CD14-positive monocyte (primary cell): Measurements from ENCODE around the gene WFDC6. TPM values are rescaled to one million over a fixed set of nuclear protein-coding genes. Genes with fewer than 3 reads are reported as not detected.

Experiments
- DNase-seq, 3 donors: peaks; one replicate each; pipeline ENCODE4 v3.0.0-alpha.2; 2011 to 2022
- H2AFZ ChIP-seq: 2 replicates; pipeline ENCODE4 v1.6.0; 2012; ENCODE audit warnings: mild to moderate bottlenecking, low read depth, low read length, inconsistent platforms; ENCODE audit not compliant: insufficient read depth, poor library complexity, severe bottlenecking
- H3K27ac ChIP-seq, 2 donors: 1 replicate in 1 of 2; 2 replicates in 1 of 2; pipeline ENCODE4 v1.5.1; 2012 to 2013; ENCODE audit warnings: low read length in 2 of 2, control low read depth in 1 of 2, inconsistent platforms in 1 of 2, low read depth in 1 of 2, mild to moderate bottlenecking in 1 of 2
- H3K27me3 ChIP-seq, 2 donors: one replicate each; pipeline versions ENCODE4 v1.6.0 to v1.6.1; 2011 to 2013; ENCODE audit warnings: low read length in 2 of 2; ENCODE audit not compliant: control insufficient read depth in 2 of 2, insufficient read depth in 2 of 2
- H3K36me3 ChIP-seq, 2 donors: replicated peaks in 1 of 2; 1 replicate in 1 of 2; 2 replicates in 1 of 2; pipeline versions ENCODE4 v1.5.1 to v1.6.1; 2012 to 2013; ENCODE audit warnings: low read length in 2 of 2, control low read depth in 1 of 2, inconsistent platforms in 1 of 2, mild to moderate bottlenecking in 1 of 2; ENCODE audit not compliant: insufficient read depth in 2 of 2, control insufficient read depth in 1 of 2
- H3K4me1 ChIP-seq, 2 donors: 1 replicate in 1 of 2; 2 replicates in 1 of 2; pipeline versions ENCODE4 v1.5.1 to v1.6.1; 2012 to 2013; ENCODE audit warnings: low read length in 2 of 2, control low read depth in 1 of 2, inconsistent platforms in 1 of 2, mild to moderate bottlenecking in 1 of 2, moderate library complexity in 1 of 2; ENCODE audit not compliant: insufficient read depth in 2 of 2, control insufficient read depth in 1 of 2
- H3K4me2 ChIP-seq: replicated peaks from 2 replicates; pipeline ENCODE3; 2012; ENCODE audit warnings: low read length, moderate library complexity, mild to moderate bottlenecking; ENCODE audit not compliant: poor library complexity, severe bottlenecking; ENCODE audit errors: extremely low read depth
- H3K4me3 ChIP-seq, 3 experiments: fragments of 200-600 bp in 1 of 3; sonication (generic) in 1 of 3; replicated peaks in 1 of 3; 1 replicate in 2 of 3; 2 replicates in 1 of 3; pipeline ENCODE4 v1.5.1; 2011 to 2013; ENCODE audit warnings: low read length in 3 of 3, mild to moderate bottlenecking in 3 of 3, control low read depth in 2 of 3, low read depth in 2 of 3, inconsistent platforms in 1 of 3, moderate library complexity in 1 of 3
- H3K79me2 ChIP-seq: 2 replicates; pipeline ENCODE4 v1.6.0; 2012; ENCODE audit warnings: mild to moderate bottlenecking, control low read depth, inconsistent platforms, low read length, moderate library complexity; ENCODE audit not compliant: insufficient read depth
- H3K9ac ChIP-seq: 2 replicates; pipeline ENCODE4 v1.6.0; 2017; ENCODE audit warnings: low read length, mild to moderate bottlenecking; ENCODE audit not compliant: insufficient read depth, poor library complexity, severe bottlenecking
- H3K9me3 ChIP-seq, 2 donors: replicated peaks in 1 of 2; 1 replicate in 1 of 2; 2 replicates in 1 of 2; pipeline versions ENCODE4 v1.5.1 to v1.6.1; 2012 to 2013; ENCODE audit warnings: low read length in 2 of 2, control low read depth in 1 of 2; ENCODE audit not compliant: control insufficient read depth in 1 of 2, insufficient read depth in 1 of 2
- H4K20me1 ChIP-seq: 2 replicates; pipeline ENCODE4 v1.6.0; 2012; ENCODE audit warnings: mild to moderate bottlenecking, low read length, control low read depth, moderate library complexity; ENCODE audit not compliant: insufficient read depth
- H3K27ac Mint-ChIP-seq, 7 donors: one replicate each; pipeline ENCODE4 v1.8.0; 2020; ENCODE audit warnings: mild to moderate bottlenecking in 7 of 7, mixed read lengths in 7 of 7, moderate library complexity in 6 of 7, inconsistent platforms in 2 of 7
- H3K27me3 Mint-ChIP-seq, 3 donors: one replicate each; pipeline ENCODE4 v1.8.0; 2021 to 2022; ENCODE audit warnings: low read depth in 3 of 3, mild to moderate bottlenecking in 3 of 3, mixed read lengths in 3 of 3, moderate library complexity in 3 of 3, inconsistent platforms in 1 of 3
- H3K36me3 Mint-ChIP-seq, 2 donors: one replicate each; pipeline ENCODE4 v1.8.0; 2020; ENCODE audit warnings: mixed read lengths in 2 of 2, inconsistent platforms in 1 of 2, mild to moderate bottlenecking in 1 of 2
- H3K4me1 Mint-ChIP-seq: one replicate; pipeline ENCODE4 v1.8.0; 2020; ENCODE audit warnings: mild to moderate bottlenecking, mixed read lengths
- H3K4me3 Mint-ChIP-seq, 2 donors: one replicate each; pipeline ENCODE4 v1.8.0; 2020; ENCODE audit warnings: mild to moderate bottlenecking in 2 of 2, mixed read lengths in 2 of 2, moderate library complexity in 1 of 2
- H3K9me3 Mint-ChIP-seq, 7 donors: one replicate each; pipeline ENCODE4 v1.8.0; 2020 to 2022; ENCODE audit warnings: mixed read lengths in 7 of 7, mild to moderate bottlenecking in 6 of 7, moderate library complexity in 6 of 7, inconsistent platforms in 2 of 7
- CTCF ChIP-seq: fragments of 200-600 bp; IDR thresholded peaks from one replicate; pipeline ENCODE4 v1.8.0; 2022; ENCODE audit warnings: antibody characterized with exemption, mild to moderate bottlenecking
- WGBS: methylation state at CpG from one replicate; pipeline ENCODE4 v1.1.5; 2013; ENCODE audit warnings: missing lambda C conversion rate; ENCODE audit not compliant: insufficient coverage; 5-methylcytosine and 5-hydroxymethylcytosine counted together
- intact Hi-C, 2 donors: fragments of 100-400 bp; cut with micrococcal nuclease; formaldehyde crosslinking; loops; one replicate each; pipeline versions ENCODE4 v1.15.0 to v1.15.1; 2023
- polyA plus RNA-seq, 3 donors: library from polyadenylated mRNA; depleted of rRNA in 1 of 3; unstranded in 2 of 3; stranded (reverse) in 1 of 3; fragments of 300-500 nt in 2 of 3; fragments of >200 nt in 1 of 3; fragmentation: Illumina TruSeq in 2 of 3; gene quantifications; 1 replicate in 2 of 3; 2 replicates in 1 of 3; pipeline ENCODE4 v1.2.3, GENCODE V29; 2012 to 2021

The WFDC6 gene
- polyA plus RNA-seq, 3 donors: not detected

- Mint-ChIP-seq H3K9me3 (peaks cover 0 to 2% (median 0%) of the 10 kb centered on the region in 7 donors), H3K27ac (no peak overlapping the region), H3K36me3 (no peaks in the 10 kb centered on the region), H3K27me3 (peaks cover 4 to 10% (median 5%) of the 10 kb centered on the region in 3 donors), H3K4me3 (no peak overlapping the region), H3K4me1 (no peaks in the 10 kb centered on the region)
- no peak for DNase-seq
- Histone ChIP-seq H3K9ac (no peak overlapping the region), H3K4me3 (no peak overlapping the region), H3K79me2 (no peaks in the 10 kb centered on the region), H3K27me3 (peaks cover 0 to 2% of the 10 kb centered on the region in 2 donors), H3K9me3 (no peaks in the 10 kb centered on the region), H3K4me2 (no peak overlapping the region), H2AFZ (no peak overlapping the region), H3K4me1 (no peaks in the 10 kb centered on the region), H3K27ac (no peak overlapping the region), H4K20me1 (no peaks in the 10 kb centered on the region), H3K36me3 (no peaks in the 10 kb centered on the region)
- WGBS: 78% methylated on average over 5 of the region's 7 CpGs
- intact Hi-C loops: no loop called here
- no peak for TF ChIP-seq CTCF
These were observed 978 bp downstream of the WFDC6 start for GRCh38 chr20:45538209-45538799.

GRCh38 chr20:45527294-45527693, 12.0 kb downstream of the WFDC6 start:
- Histone ChIP-seq H3K27me3 (peaks cover 8 to 11% of the 10 kb centered on the region in 2 donors), H4K20me1 (no peaks in the 10 kb centered on the region), H3K4me1 (no peaks in the 10 kb centered on the region), H3K36me3 (no peaks in the 10 kb centered on the region), H2AFZ (no peak overlapping the region), H3K9ac (no peak overlapping the region), H3K4me3 (no peak overlapping the region), H3K27ac (no peak overlapping the region), H3K9me3 (no peaks in the 10 kb centered on the region), H3K4me2 (no peak overlapping the region), H3K79me2 (no peaks in the 10 kb centered on the region)
- no CpG with 5 or more reads among the region's 4 CpGs for WGBS
- H3K4me1 Mint-ChIP-seq: peaks cover 1% of the 10 kb centered on the region
- no peak for DNase-seq
- H3K27me3 Mint-ChIP-seq: peaks cover 5 to 28% (median 15%) of the 10 kb centered on the region in 3 donors
- H3K9me3 Mint-ChIP-seq: peaks cover 0 to 4% (median 0%) of the 10 kb centered on the region in 7 donors
- no peak overlapping the region for H3K27ac Mint-ChIP-seq
- no peak overlapping the region for H3K4me3 Mint-ChIP-seq
- TF ChIP-seq CTCF: no peak
- no peaks in the 10 kb centered on the region for H3K36me3 Mint-ChIP-seq
- intact Hi-C loops: no loop called here
